IPS-15b (cell line): Measurements from ENCODE around the gene LDLRAD4.

ENCODE experiments used
- H3K27me3 ChIP-seq: one replicate; pipeline ENCODE4 v1.6.1; 2013; ENCODE audit warnings: low read length; ENCODE audit not compliant: control insufficient read depth, insufficient read depth
- H3K36me3 ChIP-seq: one replicate; pipeline ENCODE4 v1.6.1; 2013; ENCODE audit warnings: low read length; ENCODE audit not compliant: control insufficient read depth, insufficient read depth
- H3K4me1 ChIP-seq: one replicate; pipeline ENCODE4 v1.6.1; 2013; ENCODE audit warnings: mild to moderate bottlenecking, low read length; ENCODE audit not compliant: control insufficient read depth, insufficient read depth
- H3K4me3 ChIP-seq: one replicate; pipeline ENCODE4 v1.5.1; 2013; ENCODE audit warnings: low read depth, low read length
- H3K9ac ChIP-seq: one replicate; pipeline ENCODE4 v1.6.1; 2013; ENCODE audit warnings: low read depth, mild to moderate bottlenecking, low read length
- H3K9me3 ChIP-seq: one replicate; pipeline ENCODE4 v1.6.1; 2013; ENCODE audit warnings: mild to moderate bottlenecking, low read length; ENCODE audit not compliant: control insufficient read depth, insufficient read depth

The LDLRAD4 gene

GRCh38 chr18:13286456-13287125, 68.0 kb downstream of the LDLRAD4 start:
- Histone ChIP-seq H3K36me3 (no peaks in the 10 kb centered on the region), H3K27me3 (no peaks in the 10 kb centered on the region), H3K4me1 (no peaks in the 10 kb centered on the region), H3K9ac (no peak overlapping the region), H3K4me3 (no peak overlapping the region), H3K9me3 (no peaks in the 10 kb centered on the region)

- Histone ChIP-seq H3K36me3 (no peaks in the 10 kb centered on the region), H3K27me3 (no peaks in the 10 kb centered on the region), H3K4me1 (no peaks in the 10 kb centered on the region), H3K9ac (no peak overlapping the region), H3K9me3 (no peaks in the 10 kb centered on the region), H3K4me3 (no peak overlapping the region)
Measured at GRCh38 chr18:13287372-13287771, 68.8 kb downstream of the LDLRAD4 start.

- Histone ChIP-seq H3K36me3 (no peaks in the 10 kb centered on the region), H3K27me3 (no peaks in the 10 kb centered on the region), H3K9me3 (no peaks in the 10 kb centered on the region), H3K4me3 (no peak overlapping the region), H3K9ac (no peak overlapping the region), H3K4me1 (no peaks in the 10 kb centered on the region)
Measured at GRCh38 chr18:13288509-13289133, 70.1 kb downstream of the LDLRAD4 start.

GRCh38 chr18:13289481-13290205, 71.1 kb downstream of the LDLRAD4 start:
- Histone ChIP-seq H3K9ac (no peak overlapping the region), H3K9me3 (no peaks in the 10 kb centered on the region), H3K4me3 (no peak overlapping the region), H3K27me3 (no peaks in the 10 kb centered on the region), H3K4me1 (no peaks in the 10 kb centered on the region), H3K36me3 (no peaks in the 10 kb centered on the region)

GRCh38 chr18:13290856-13291271, 72.3 kb downstream of the LDLRAD4 start:
- no peak overlapping the region for H3K4me3 ChIP-seq
- H3K36me3 ChIP-seq = no peaks in the 10 kb centered on the region
- no peaks in the 10 kb centered on the region for H3K9me3 ChIP-seq
- H3K9ac ChIP-seq = no peak overlapping the region
- H3K27me3 ChIP-seq = no peaks in the 10 kb centered on the region
- no peaks in the 10 kb centered on the region for H3K4me1 ChIP-seq

- Histone ChIP-seq H3K4me3 (no peak overlapping the region), H3K36me3 (no peaks in the 10 kb centered on the region), H3K27me3 (no peaks in the 10 kb centered on the region), H3K9me3 (no peaks in the 10 kb centered on the region), H3K4me1 (no peaks in the 10 kb centered on the region), H3K9ac (no peak overlapping the region)
Measured at GRCh38 chr18:13291299-13291698, 72.7 kb downstream of the LDLRAD4 start.

- Histone ChIP-seq H3K4me1 (no peaks in the 10 kb centered on the region), H3K36me3 (no peaks in the 10 kb centered on the region), H3K9me3 (no peaks in the 10 kb centered on the region), H3K4me3 (no peak overlapping the region), H3K27me3 (no peaks in the 10 kb centered on the region), H3K9ac (no peak overlapping the region)
Measured at GRCh38 chr18:13291745-13292447, 73.3 kb downstream of the LDLRAD4 start.

- Histone ChIP-seq H3K4me3 (no peak overlapping the region), H3K9me3 (no peaks in the 10 kb centered on the region), H3K27me3 (no peaks in the 10 kb centered on the region), H3K9ac (no peak overlapping the region), H3K4me1 (no peaks in the 10 kb centered on the region), H3K36me3 (no peaks in the 10 kb centered on the region)
Measured at GRCh38 chr18:13292736-13293135, 74.2 kb downstream of the LDLRAD4 start.

- Histone ChIP-seq H3K9me3 (no peaks in the 10 kb centered on the region), H3K4me1 (no peaks in the 10 kb centered on the region), H3K36me3 (no peaks in the 10 kb centered on the region), H3K9ac (no peak overlapping the region), H3K27me3 (no peaks in the 10 kb centered on the region), H3K4me3 (no peak overlapping the region)
Measured at GRCh38 chr18:13294309-13294708, 75.7 kb downstream of the LDLRAD4 start.

- H3K4me1 ChIP-seq = no peaks in the 10 kb centered on the region
- H3K9ac ChIP-seq = no peak overlapping the region
Measured at GRCh38 chr18:13295894-13296293, 77.3 kb downstream of the LDLRAD4 start.

GRCh38 chr18:13296867-13297574, 78.5 kb downstream of the LDLRAD4 start:
- H3K36me3 ChIP-seq = no peaks in the 10 kb centered on the region
- no peaks in the 10 kb centered on the region for H3K27me3 ChIP-seq
- H3K4me3 ChIP-seq = no peak overlapping the region
- no peaks in the 10 kb centered on the region for H3K4me1 ChIP-seq
- H3K9me3 ChIP-seq = no peaks in the 10 kb centered on the region
- H3K9ac ChIP-seq = no peak overlapping the region

More at GRCh38 chr18:13295894-13296293, 77.3 kb downstream of the LDLRAD4 start:
- H3K4me3 ChIP-seq = no peak overlapping the region
- H3K36me3 ChIP-seq = no peaks in the 10 kb centered on the region
- H3K27me3 ChIP-seq = no peaks in the 10 kb centered on the region
- no peaks in the 10 kb centered on the region for H3K9me3 ChIP-seq
